Measurements from ENCODE around the gene HPCAL1.

The HPCAL1 gene

GRCh38 chr2:10415640-10416039, 112.9 kb downstream of the HPCAL1 start:
- ChIA-PET CTCF (interaction anchor here (1.0 to 3.4 kb wide), 5 partner anchors 16 to 255 kb away, joined by 3 to 16 read pairs (median 3); no protein-coding TSS in a partner anchor), POLR2A (no interaction called here)
- Histone ChIP-seq H3K36me3 (ENCODE audit: control insufficient read depth in 4 of 4, insufficient read depth in 4 of 4, low read length in 3 of 4) (peaks cover 0 to 25% (median 7%) of the 10 kb centered on the region in 4 experiments), H3K4me3 (ENCODE audit: control insufficient read depth in 1 of 7, extremely low read depth in 1 of 7, insufficient read depth in 4 of 7, low read depth in 2 of 7, low read length in 6 of 7) (no peak overlapping the region), H3K9me3 (ENCODE audit: control extremely low read depth in 1 of 5, control insufficient read depth in 4 of 5, insufficient read depth in 2 of 5, low read depth in 1 of 5, low read length in 4 of 5) (peaks cover 0 to 4% (median 0%) of the 10 kb centered on the region in 5 experiments), H3K4me1 (ENCODE audit: control extremely low read depth in 1 of 4, control insufficient read depth in 4 of 4, insufficient read depth in 4 of 4, low read length in 3 of 4) (peaks cover 2 to 14% (median 11%) of the 10 kb centered on the region in 4 experiments), H3K27me3 (replicated peaks in 2 of 5; ENCODE audit: control insufficient read depth in 4 of 5, insufficient read depth in 5 of 5, low read length in 4 of 5) (no peaks in the 10 kb centered on the region), H3K27ac (ENCODE audit: insufficient read depth in 1 of 2, low read depth in 1 of 2, low read length in 2 of 2, poor library complexity in 1 of 2, severe bottlenecking in 2 of 2) (no peak overlapping the region)
- DNase-seq = no peak
- 92% methylated on average over 9 of the region's 12 CpGs for WGBS (ENCODE audit: insufficient coverage)

GRCh38 chr2:10417551-10418335, 115.0 kb downstream of the HPCAL1 start:
- ChIA-PET POLR2A (interaction anchor here (0.6 kb wide), 2 partner anchors 31 to 341 kb away, joined by 3 read pairs; no protein-coding TSS in a partner anchor), CTCF (interaction anchor here (1.0 to 4.3 kb wide), 3 partner anchors 9 to 17 kb away, joined by 3 to 19 read pairs (median 16); no protein-coding TSS in a partner anchor)
- H3K4me3 ChIP-seq (ENCODE audit: control insufficient read depth in 1 of 7, extremely low read depth in 1 of 7, insufficient read depth in 4 of 7, low read depth in 2 of 7, low read length in 6 of 7) = no peak overlapping the region
- peaks cover 6 to 40% (median 13%) of the 10 kb centered on the region in 4 experiments for H3K36me3 ChIP-seq (ENCODE audit: control insufficient read depth in 4 of 4, insufficient read depth in 4 of 4, low read length in 3 of 4)
- H3K27ac ChIP-seq (ENCODE audit: insufficient read depth in 1 of 2, low read depth in 1 of 2, low read length in 2 of 2, poor library complexity in 1 of 2, severe bottlenecking in 2 of 2) = no peak overlapping the region
- no peaks in the 10 kb centered on the region for H3K9me3 ChIP-seq (ENCODE audit: control extremely low read depth in 1 of 5, control insufficient read depth in 4 of 5, insufficient read depth in 2 of 5, low read depth in 1 of 5, low read length in 4 of 5)
- no peak for DNase-seq
- no peaks in the 10 kb centered on the region for H3K4me1 ChIP-seq (ENCODE audit: control extremely low read depth in 1 of 4, control insufficient read depth in 4 of 4, insufficient read depth in 4 of 4, low read length in 3 of 4)
- WGBS (ENCODE audit: insufficient coverage) = 100% methylated on average over 3 of the region's 6 CpGs
- H3K27me3 ChIP-seq (replicated peaks in 2 of 5; ENCODE audit: control insufficient read depth in 4 of 5, insufficient read depth in 5 of 5, low read length in 4 of 5) = no peaks in the 10 kb centered on the region

GRCh38 chr2:10419553-10420257, 117.0 kb downstream of the HPCAL1 start:
- Histone ChIP-seq H3K9me3 (ENCODE audit: control extremely low read depth in 1 of 5, control insufficient read depth in 4 of 5, insufficient read depth in 2 of 5, low read depth in 1 of 5, low read length in 4 of 5) (no peaks in the 10 kb centered on the region), H3K4me3 (ENCODE audit: control insufficient read depth in 1 of 7, extremely low read depth in 1 of 7, insufficient read depth in 4 of 7, low read depth in 2 of 7, low read length in 6 of 7) (no peak overlapping the region), H3K4me1 (ENCODE audit: control extremely low read depth in 1 of 4, control insufficient read depth in 4 of 4, insufficient read depth in 4 of 4, low read length in 3 of 4) (no peaks in the 10 kb centered on the region), H3K36me3 (ENCODE audit: control insufficient read depth in 4 of 4, insufficient read depth in 4 of 4, low read length in 3 of 4) (peaks cover 6 to 55% (median 21%) of the 10 kb centered on the region in 4 experiments), H3K27ac (ENCODE audit: insufficient read depth in 1 of 2, low read depth in 1 of 2, low read length in 2 of 2, poor library complexity in 1 of 2, severe bottlenecking in 2 of 2) (no peak overlapping the region), H3K27me3 (replicated peaks in 2 of 5; ENCODE audit: control insufficient read depth in 4 of 5, insufficient read depth in 5 of 5, low read length in 4 of 5) (no peaks in the 10 kb centered on the region)
- no peak for DNase-seq
- 96% methylated on average over 54 of the region's 54 CpGs for WGBS (ENCODE audit: insufficient coverage)
- ChIA-PET POLR2A (no interaction called here), CTCF (interaction anchor here (1.2 to 4.3 kb wide), 3 partner anchors 11 to 15 kb away, joined by 5 to 19 read pairs (median 6); no protein-coding TSS in a partner anchor)

- DNase-seq = no peak
- H3K4me1 ChIP-seq (ENCODE audit: control extremely low read depth in 1 of 4, control insufficient read depth in 4 of 4, insufficient read depth in 4 of 4, low read length in 3 of 4) = no peaks in the 10 kb centered on the region
- H3K9me3 ChIP-seq (ENCODE audit: control extremely low read depth in 1 of 5, control insufficient read depth in 4 of 5, insufficient read depth in 2 of 5, low read depth in 1 of 5, low read length in 4 of 5) = no peaks in the 10 kb centered on the region
- POLR2A ChIA-PET = interaction anchor here (1.0 kb wide), 1 partner anchor 167 kb away, joined by 3 read pairs; no protein-coding TSS in a partner anchor
- no peaks in the 10 kb centered on the region for H3K27me3 ChIP-seq (replicated peaks in 2 of 5; ENCODE audit: control insufficient read depth in 4 of 5, insufficient read depth in 5 of 5, low read length in 4 of 5)
- WGBS (ENCODE audit: insufficient coverage) = 98% methylated on average over 6 of the region's 6 CpGs
- H3K27ac ChIP-seq (ENCODE audit: insufficient read depth in 1 of 2, low read depth in 1 of 2, low read length in 2 of 2, poor library complexity in 1 of 2, severe bottlenecking in 2 of 2) = no peak overlapping the region
- H3K4me3 ChIP-seq (ENCODE audit: control insufficient read depth in 1 of 7, extremely low read depth in 1 of 7, insufficient read depth in 4 of 7, low read depth in 2 of 7, low read length in 6 of 7) = no peak overlapping the region
- peaks cover 8 to 73% (median 37%) of the 10 kb centered on the region in 4 experiments for H3K36me3 ChIP-seq (ENCODE audit: control insufficient read depth in 4 of 4, insufficient read depth in 4 of 4, low read length in 3 of 4)
- CTCF ChIA-PET = interaction anchor here (1.2 to 2.3 kb wide), 2 partner anchors 12 to 15 kb away, joined by 3 to 9 read pairs; no protein-coding TSS in a partner anchor
These were observed 119.5 kb downstream of the HPCAL1 start for GRCh38 chr2:10422251-10422650.

- no peaks in the 10 kb centered on the region for H3K27me3 ChIP-seq (replicated peaks in 2 of 5; ENCODE audit: control insufficient read depth in 4 of 5, insufficient read depth in 5 of 5, low read length in 4 of 5)
- no peaks in the 10 kb centered on the region for H3K9me3 ChIP-seq (ENCODE audit: control extremely low read depth in 1 of 5, control insufficient read depth in 4 of 5, insufficient read depth in 2 of 5, low read depth in 1 of 5, low read length in 4 of 5)
- no peak overlapping the region for H3K27ac ChIP-seq (ENCODE audit: insufficient read depth in 1 of 2, low read depth in 1 of 2, low read length in 2 of 2, poor library complexity in 1 of 2, severe bottlenecking in 2 of 2)
- DNase-seq = no peak
- no peak overlapping the region for H3K4me3 ChIP-seq (ENCODE audit: control insufficient read depth in 1 of 7, extremely low read depth in 1 of 7, insufficient read depth in 4 of 7, low read depth in 2 of 7, low read length in 6 of 7)
- POLR2A ChIA-PET = interaction anchor here (1.0 kb wide), 1 partner anchor 167 kb away, joined by 3 read pairs; no protein-coding TSS in a partner anchor
- no peaks in the 10 kb centered on the region for H3K4me1 ChIP-seq (ENCODE audit: control extremely low read depth in 1 of 4, control insufficient read depth in 4 of 4, insufficient read depth in 4 of 4, low read length in 3 of 4)
- peaks cover 8 to 78% (median 38%) of the 10 kb centered on the region in 4 experiments for H3K36me3 ChIP-seq (ENCODE audit: control insufficient read depth in 4 of 4, insufficient read depth in 4 of 4, low read length in 3 of 4)
- WGBS (ENCODE audit: insufficient coverage) = 92% methylated on average over 18 of the region's 24 CpGs
- CTCF ChIA-PET = interaction anchor here (1.2 to 2.3 kb wide), 2 partner anchors 13 to 16 kb away, joined by 3 to 9 read pairs; no protein-coding TSS in a partner anchor
These were observed 120.2 kb downstream of the HPCAL1 start for GRCh38 chr2:10422732-10423399.

GRCh38 chr2:10423400-10423774, 120.7 kb downstream of the HPCAL1 start:
- Histone ChIP-seq H3K27ac (ENCODE audit: insufficient read depth in 1 of 2, low read depth in 1 of 2, low read length in 2 of 2, poor library complexity in 1 of 2, severe bottlenecking in 2 of 2) (no peak overlapping the region), H3K36me3 (ENCODE audit: control insufficient read depth in 4 of 4, insufficient read depth in 4 of 4, low read length in 3 of 4) (peaks cover 8 to 82% (median 38%) of the 10 kb centered on the region in 4 experiments), H3K4me1 (ENCODE audit: control extremely low read depth in 1 of 4, control insufficient read depth in 4 of 4, insufficient read depth in 4 of 4, low read length in 3 of 4) (no peaks in the 10 kb centered on the region), H3K4me3 (ENCODE audit: control insufficient read depth in 1 of 7, extremely low read depth in 1 of 7, insufficient read depth in 4 of 7, low read depth in 2 of 7, low read length in 6 of 7) (no peak overlapping the region), H3K27me3 (replicated peaks in 2 of 5; ENCODE audit: control insufficient read depth in 4 of 5, insufficient read depth in 5 of 5, low read length in 4 of 5) (no peaks in the 10 kb centered on the region), H3K9me3 (ENCODE audit: control extremely low read depth in 1 of 5, control insufficient read depth in 4 of 5, insufficient read depth in 2 of 5, low read depth in 1 of 5, low read length in 4 of 5) (no peaks in the 10 kb centered on the region)
- WGBS (ENCODE audit: insufficient coverage) = 97% methylated on average over 6 of the region's 6 CpGs
- no peak for DNase-seq
- ChIA-PET CTCF (interaction anchor here (2.3 kb wide), 1 partner anchor 13 kb away, joined by 9 read pairs; no protein-coding TSS in a partner anchor), POLR2A (no interaction called here)
